PC-3 (cell line): ENCODE data around the gene ST6GAL1.

ENCODE experiments used
- CTCF ChIP-seq: fragments of 300-600 bp; sonication (generic); conservative IDR thresholded peaks from 2 replicates; pipeline ENCODE4 v1.5.1; 2017; ENCODE audit warnings: antibody characterized with exemption, low read depth, mild to moderate bottlenecking, low read length
- EZH2 ChIP-seq: fragments of 300-600 bp; sonication (generic); IDR thresholded peaks from one replicate; pipeline ENCODE4 v1.6.1; 2017; ENCODE audit warnings: antibody characterized with exemption, mild to moderate bottlenecking, low read length; ENCODE audit not compliant: unreplicated experiment

GRCh38 chr3:187041362-187042307 lies 111.3 kb downstream of the ST6GAL1 start:
- no peak for TF ChIP-seq EZH2
- no peak for TF ChIP-seq CTCF
